ENCODE data around the gene WNT10A. TPM values are rescaled to one million over a fixed set of nuclear protein-coding genes. Genes with fewer than 3 reads are reported as not detected.

WNT10A gene
- polyA plus RNA-seq, 1 experiment, result not detected

- no peak for DNase-seq (ENCODE audit: low read depth)
- Histone ChIP-seq H3K36me3 (ENCODE audit: control insufficient read depth, insufficient read depth, low read length) (no peaks in the 10 kb centered on the region), H3K27me3 (ENCODE audit: control insufficient read depth, insufficient read depth, low read length) (peaks cover 27% of the 10 kb centered on the region), H3K4me3 (ENCODE audit: low read depth, low read length) (no peak overlapping the region)
- TF ChIP-seq CTCF (IDR thresholded peaks at IDR 0.05; ENCODE audit: insufficient read depth, low read depth, low read length), result no peak
- ChIA-PET CTCF (interaction anchor here (1.5 to 24.5 kb wide), 3 partner anchors 8 to 107 kb away, joined by 4 to 726 read pairs (median 726); partner anchors contain the start of gene WNT10A), POLR2A (no interaction called here)
These were observed 7.7 kb downstream of the WNT10A start for GRCh38 chr2:218888341-218888740.

GRCh38 chr2:218889937-218890336 is 9.3 kb downstream of the WNT10A start:
- no peak for TF ChIP-seq CTCF (IDR thresholded peaks at IDR 0.05; ENCODE audit: insufficient read depth, low read depth, low read length)
- no peak for DNase-seq (ENCODE audit: low read depth)
- no peak overlapping the region for H3K4me3 ChIP-seq (ENCODE audit: low read depth, low read length)
- H3K36me3 ChIP-seq (ENCODE audit: control insufficient read depth, insufficient read depth, low read length), result no peaks in the 10 kb centered on the region
- ChIA-PET CTCF (interaction anchor here (1.0 to 24.5 kb wide), 3 partner anchors 6 to 90 kb away, joined by 4 to 726 read pairs (median 726); partner anchors contain the start of gene WNT10A), POLR2A (no interaction called here)
- H3K27me3 ChIP-seq (ENCODE audit: control insufficient read depth, insufficient read depth, low read length), result peaks cover 32% of the 10 kb centered on the region

- ChIA-PET POLR2A (no interaction called here), CTCF (interaction anchor here (24.5 kb wide), 1 partner anchor 12 kb away, joined by 726 read pairs; the partner anchor contains the start of gene WNT10A)
- Histone ChIP-seq H3K4me3 (ENCODE audit: low read depth, low read length) (no peak overlapping the region), H3K27me3 (ENCODE audit: control insufficient read depth, insufficient read depth, low read length) (peaks cover 32% of the 10 kb centered on the region), H3K36me3 (ENCODE audit: control insufficient read depth, insufficient read depth, low read length) (no peaks in the 10 kb centered on the region)
- no peak for TF ChIP-seq CTCF (IDR thresholded peaks at IDR 0.05; ENCODE audit: insufficient read depth, low read depth, low read length)
- no peak for DNase-seq (ENCODE audit: low read depth)
These were observed 9.7 kb downstream of the WNT10A start for GRCh38 chr2:218890369-218890768.

GRCh38 chr2:218891275-218892135 is 10.9 kb downstream of the WNT10A start:
- ChIA-PET POLR2A (no interaction called here), CTCF (interaction anchor here (0.5 to 24.5 kb wide), 2 partner anchors 13 to 110 kb away, joined by 3 to 726 read pairs; partner anchors contain the start of gene WNT10A)
- no peak for TF ChIP-seq CTCF (IDR thresholded peaks at IDR 0.05; ENCODE audit: insufficient read depth, low read depth, low read length)
- H3K4me3 ChIP-seq (ENCODE audit: low read depth, low read length), result no peak overlapping the region
- H3K36me3 ChIP-seq (ENCODE audit: control insufficient read depth, insufficient read depth, low read length), result no peaks in the 10 kb centered on the region
- DNase-seq (ENCODE audit: low read depth), result no peak
- peaks cover 32% of the 10 kb centered on the region for H3K27me3 ChIP-seq (ENCODE audit: control insufficient read depth, insufficient read depth, low read length)

DNA sequence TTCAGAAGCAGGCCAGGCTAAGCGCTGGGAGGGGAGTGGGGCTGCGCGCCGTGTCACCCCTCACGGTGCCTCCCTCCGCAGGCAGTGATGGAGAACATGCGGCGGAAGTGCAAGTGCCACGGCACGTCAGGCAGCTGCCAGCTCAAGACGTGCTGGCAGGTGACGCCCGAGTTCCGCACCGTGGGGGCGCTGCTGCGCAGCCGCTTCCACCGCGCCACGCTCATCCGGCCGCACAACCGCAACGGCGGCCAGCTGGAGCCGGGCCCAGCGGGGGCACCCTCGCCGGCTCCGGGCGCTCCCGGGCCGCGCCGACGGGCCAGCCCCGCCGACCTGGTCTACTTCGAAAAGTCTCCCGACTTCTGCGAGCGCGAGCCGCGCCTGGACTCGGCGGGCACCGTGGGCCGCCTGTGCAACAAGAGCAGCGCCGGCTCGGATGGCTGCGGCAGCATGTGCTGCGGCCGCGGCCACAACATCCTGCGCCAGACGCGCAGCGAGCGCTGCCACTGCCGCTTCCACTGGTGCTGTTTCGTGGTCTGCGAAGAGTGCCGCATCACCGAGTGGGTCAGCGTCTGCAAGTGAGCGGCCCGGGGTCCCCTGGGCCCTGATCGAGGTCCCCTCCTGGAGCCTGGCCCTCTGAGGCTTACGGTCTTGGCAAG is 12.2 kb downstream of the WNT10A start:
- peaks cover 32% of the 10 kb centered on the region for H3K27me3 ChIP-seq (ENCODE audit: control insufficient read depth, insufficient read depth, low read length)
- no peak for DNase-seq (ENCODE audit: low read depth)
- H3K36me3 ChIP-seq (ENCODE audit: control insufficient read depth, insufficient read depth, low read length), result no peaks in the 10 kb centered on the region
- TF ChIP-seq CTCF (IDR thresholded peaks at IDR 0.05; ENCODE audit: insufficient read depth, low read depth, low read length), result peak; percentile 44
- ChIA-PET CTCF (interaction anchor here (1.1 to 24.5 kb wide), 3 partner anchors 14 to 41 kb away, joined by 3 to 726 read pairs (median 5); partner anchors contain the start of gene WNT10A), POLR2A (no interaction called here)
- H3K4me3 ChIP-seq (ENCODE audit: low read depth, low read length), result peak overlapping the region; percentile 23; the same call in 1 of the 2 replicates
